SK-N-SH (cell line): ENCODE data around the gene SWAP70. TPM values are rescaled to one million over a fixed set of nuclear protein-coding genes. Genes with fewer than 3 reads are reported as not detected.

Source experiments
- CTCF ChIA-PET: fragments of 300-600, 350-600 bp; formaldehyde crosslinking; extraction: SDS; loops from one replicate; lab custom pipeline; 2021; lab: Yijun Ruan, JAX
- POLR2A ChIA-PET: fragments of 350-600 bp; sonication (Branson Sonifier 250); formaldehyde crosslinking; extraction: SDS; loops from one replicate; lab custom pipeline; 2020; ENCODE audit warnings: antibody characterized with exemption, inconsistent platforms; lab: Yijun Ruan, JAX
- DNase-seq: peaks from one replicate; pipeline ENCODE4 v3.0.0; 2012
- H2AFZ ChIP-seq: fragments of 200-600 bp; sonication (generic); 2 replicates; pipeline ENCODE4 v1.8.1; 2016; ENCODE audit warnings: antibody characterized with exemption, mild to moderate bottlenecking, low read depth
- H3F3A ChIP-seq: fragments of 200-600 bp; sonication (generic); replicated peaks from 2 replicates; pipeline ENCODE3; 2016; ENCODE audit warnings: antibody characterized with exemption, mild to moderate bottlenecking; ENCODE audit not compliant: insufficient read depth
- H3K27ac ChIP-seq, 2 experiments: fragments of 200-500 bp in 1 of 2; fragments of 200-600 bp in 1 of 2; sonication (Bioruptor generic) in 1 of 2; sonication (generic), shearing (Covaris generic) in 1 of 2; 2 replicates each; pipeline versions ENCODE4 v1.5.1 to v1.6.1; 2014 to 2016; ENCODE audit warnings: low read depth in 2 of 2, inconsistent platforms in 1 of 2, low read length in 1 of 2, mild to moderate bottlenecking in 1 of 2, mixed read lengths in 1 of 2
- H3K27me3 ChIP-seq: fragments of 200-600 bp; sonication (generic), shearing (Covaris generic); 2 replicates; pipeline ENCODE4 v1.6.1; 2016; ENCODE audit warnings: mixed run types; ENCODE audit not compliant: insufficient read depth
- H3K36me3 ChIP-seq, 2 experiments: fragments of 200-500 bp in 1 of 2; fragments of 200-600 bp in 1 of 2; sonication (Bioruptor generic) in 1 of 2; sonication (generic) in 1 of 2; replicated peaks in 1 of 2; 2 replicates each; pipeline versions ENCODE3 to v1.5.1; 2014 to 2016; ENCODE audit warnings: low read length in 1 of 2, mild to moderate bottlenecking in 1 of 2; ENCODE audit not compliant: insufficient read depth in 2 of 2, control insufficient read depth in 1 of 2
- H3K4me1 ChIP-seq, 2 experiments: fragments of 200-500 bp in 1 of 2; fragments of 200-600 bp in 1 of 2; sonication (Bioruptor generic) in 1 of 2; sonication (generic), shearing (Covaris generic) in 1 of 2; 2 replicates each; pipeline versions ENCODE4 v1.5.1 to v1.6.1; 2014 to 2016; ENCODE audit warnings: low read depth in 1 of 2, low read length in 1 of 2, mixed run types in 1 of 2; ENCODE audit not compliant: insufficient read depth in 2 of 2, control insufficient read depth in 1 of 2
- H3K4me2 ChIP-seq: fragments of 200-600 bp; sonication (generic), shearing (Covaris generic); 2 replicates; pipeline ENCODE4 v1.6.1; 2017; ENCODE audit warnings: mixed run types
- H3K4me3 ChIP-seq, 2 experiments: fragments of 200-500 bp in 1 of 2; fragments of 200-600 bp in 1 of 2; sonication (Bioruptor generic) in 1 of 2; sonication (generic), shearing (Covaris generic) in 1 of 2; 2 replicates each; pipeline versions ENCODE4 v1.5.1 to v1.8.1; 2014 to 2016; ENCODE audit warnings: low read depth in 2 of 2, inconsistent platforms in 1 of 2, low read length in 1 of 2, mild to moderate bottlenecking in 1 of 2, mixed read lengths in 1 of 2, moderate library complexity in 1 of 2
- H3K79me2 ChIP-seq: fragments of 200-600 bp; sonication (generic); 2 replicates; pipeline ENCODE4 v1.8.1; 2017; ENCODE audit warnings: mild to moderate bottlenecking; ENCODE audit not compliant: insufficient read depth
- H3K9ac ChIP-seq: fragments of 200-600 bp; sonication (generic); 2 replicates; pipeline ENCODE4 v1.6.1; 2017; ENCODE audit warnings: mixed run types
- H3K9me2 ChIP-seq: fragments of 200-600 bp; sonication (generic); 2 replicates; pipeline ENCODE4 v1.6.1; 2017; ENCODE audit warnings: mixed run types
- H3K9me3 ChIP-seq: fragments of 200-600 bp; sonication (generic); 2 replicates; pipeline ENCODE4 v1.6.1; 2017; ENCODE audit warnings: mixed run types, mild to moderate bottlenecking, moderate library complexity
- H4K20me1 ChIP-seq: fragments of 200-600 bp; sonication (generic); 2 replicates; pipeline ENCODE4 v1.6.1; 2017; ENCODE audit warnings: mild to moderate bottlenecking, mixed run types; ENCODE audit not compliant: insufficient read depth
- ELF1 ChIP-seq: IDR thresholded peaks from 2 replicates; pipeline ENCODE4 v1.4.0; 2012
- FOSL2 ChIP-seq: IDR thresholded peaks from 2 replicates; pipeline ENCODE4 v1.4.0; 2012; ENCODE audit warnings: low read depth, mild to moderate bottlenecking, moderate library complexity, borderline replicate concordance
- FOXM1 ChIP-seq: IDR thresholded peaks from 2 replicates; pipeline ENCODE4 v1.4.0; 2012; ENCODE audit warnings: low read depth, mild to moderate bottlenecking
- GABPA ChIP-seq: IDR thresholded peaks from 2 replicates; pipeline ENCODE4 v1.4.0; 2012; ENCODE audit warnings: low read depth, mild to moderate bottlenecking
- GATA2 ChIP-seq: sonication (generic); formaldehyde crosslinking; IDR thresholded peaks from 2 replicates; pipeline ENCODE4 v1.5.0; 2020; ENCODE audit warnings: mild to moderate bottlenecking, missing genetic modification reagents
- MEF2A ChIP-seq: IDR thresholded peaks from 2 replicates; pipeline ENCODE4 v1.4.0; 2012; ENCODE audit warnings: low read depth, borderline replicate concordance
- MXI1 ChIP-seq: IDR thresholded peaks from 2 replicates; pipeline ENCODE4 v1.6.1; 2012; ENCODE audit warnings: mild to moderate bottlenecking, low read depth, low read length, improper control_type of control experiment
- NFIC ChIP-seq: IDR thresholded peaks from 2 replicates; pipeline ENCODE4 v1.4.0; 2012; ENCODE audit warnings: borderline replicate concordance
- NRF1 ChIP-seq: IDR thresholded peaks from 2 replicates; pipeline ENCODE4 v1.6.1; 2012; ENCODE audit warnings: low read depth, mild to moderate bottlenecking, low read length
- POLR2AphosphoS5 ChIP-seq: IDR thresholded peaks from 2 replicates; pipeline ENCODE4 v1.6.1; 2012; ENCODE audit warnings: low read depth, low read length
- RAD21 ChIP-seq: IDR thresholded peaks from 2 replicates; pipeline ENCODE4 v1.6.1; 2012; ENCODE audit warnings: mild to moderate bottlenecking, low read length
- RXRA ChIP-seq: IDR thresholded peaks from 2 replicates; pipeline ENCODE4 v1.4.0; 2012; ENCODE audit warnings: low read depth, mild to moderate bottlenecking, borderline replicate concordance
- WGBS: methylation state at CpG from one replicate; pipeline ENCODE4 v1.1.6; 2017; ENCODE audit warnings: low lambda C conversion rate; 5-methylcytosine and 5-hydroxymethylcytosine counted together
- polyA plus RNA-seq, 3 experiments: library from polyadenylated mRNA; depleted of rRNA; stranded (reverse); fragments of >200 nt; gene quantifications; 2 replicates each; pipeline ENCODE4 v1.2.3, GENCODE V29; 2012
- TF ChIP-seq, protein P1 (sequence below): IDR thresholded peaks from 2 replicates; pipeline ENCODE4; 2012
- TF ChIP-seq, protein P2 (sequence below): IDR thresholded peaks from 2 replicates; pipeline ENCODE4 v1.4.0; 2012; ENCODE audit warnings: low read depth, borderline replicate concordance
- TF ChIP-seq, protein P3 (sequence below): IDR thresholded peaks from 2 replicates; pipeline ENCODE4 v1.4.0; 2012; ENCODE audit warnings: low read depth

SWAP70 gene
- polyA plus RNA-seq, 1 of the 3 experiments (the other 2 are of a cell fraction) = 10.6 TPM

DNA sequence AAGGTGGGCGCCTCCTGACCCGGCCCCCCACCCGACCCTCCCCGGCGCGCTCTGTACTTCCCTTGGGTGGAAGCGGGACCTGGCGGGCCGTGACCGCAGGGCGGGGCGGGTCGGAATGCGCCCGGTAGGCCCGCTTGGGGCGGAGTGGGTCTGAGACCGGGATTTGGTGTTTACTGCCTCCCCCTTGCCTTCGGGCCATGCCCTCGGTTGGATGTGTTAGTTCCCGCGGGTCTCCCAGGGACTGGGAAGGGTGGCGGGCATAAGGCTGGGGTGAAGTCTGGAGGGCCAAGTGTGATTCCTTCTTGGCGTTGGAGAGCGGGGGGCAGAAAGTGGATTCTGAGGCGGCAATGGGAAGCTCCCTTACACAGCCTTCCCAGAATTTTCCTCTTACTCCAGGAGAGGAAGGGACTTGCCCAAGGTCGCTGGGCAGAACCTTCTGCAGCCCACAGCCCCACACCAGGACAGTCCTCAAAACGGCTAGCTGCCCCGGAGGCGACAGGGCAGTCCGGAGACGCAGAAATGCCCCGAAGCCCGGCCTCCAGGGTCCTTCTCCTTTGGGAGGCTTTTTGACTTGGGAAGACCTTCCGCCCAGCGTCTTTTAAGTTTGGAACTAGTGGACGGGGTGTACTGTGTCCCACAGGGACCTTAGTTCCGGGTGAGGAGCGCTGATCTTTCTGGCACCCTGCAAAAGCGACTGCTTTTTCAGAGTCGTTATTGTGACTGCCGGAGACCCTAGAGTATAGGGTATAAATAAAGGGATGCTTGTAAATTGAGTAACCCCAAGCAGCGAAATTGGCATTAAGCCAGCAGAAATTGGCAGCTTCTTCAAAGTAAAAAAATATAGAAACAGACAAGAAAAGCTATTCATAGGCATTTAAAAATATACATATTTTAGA is 647 bp downstream of the SWAP70 start:
- peak overlapping the region; percentile 86 for H2AFZ ChIP-seq

DNA sequence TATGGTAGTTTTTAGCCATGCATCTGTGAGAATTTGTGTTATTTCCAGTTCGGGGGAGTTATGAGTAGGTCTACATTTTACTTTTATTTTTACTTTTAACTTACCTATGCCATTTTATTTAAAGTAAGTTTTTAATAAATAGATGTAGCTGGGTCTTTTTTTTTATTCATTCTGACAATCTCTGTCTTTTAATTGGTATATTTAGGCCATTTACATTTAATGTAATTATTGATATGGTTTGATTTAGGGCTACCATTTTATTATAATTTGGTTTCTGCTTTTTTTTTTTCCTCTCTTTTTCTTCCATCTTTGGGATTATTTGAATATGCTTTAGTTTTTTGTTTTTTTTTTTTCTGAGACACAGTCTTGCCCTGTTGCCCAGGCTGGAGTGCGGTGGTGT is 1.9 kb downstream of the SWAP70 start:
- 92% methylated on average over 2 of the region's 2 CpGs for WGBS
- peaks cover 21% of the 10 kb centered on the region; the same call in 1 of the 2 replicates for H3K9me3 ChIP-seq
- no peak overlapping the region for H3K27ac ChIP-seq
- no peaks in the 10 kb centered on the region for H3K27me3 ChIP-seq
- ChIA-PET POLR2A (no interaction called here), CTCF (no interaction called here)
- H3F3A ChIP-seq = peaks cover 16% of the 10 kb centered on the region
- peak overlapping the region in 1 of 2 experiments; percentile 86; a peak in 1 of 4 replicates for H3K4me3 ChIP-seq
- peaks cover 65% of the 10 kb centered on the region for H3K79me2 ChIP-seq
- peaks cover 0 to 32% of the 10 kb centered on the region in 2 experiments for H3K36me3 ChIP-seq
- no peak for TF ChIP-seq RAD21
- TF ChIP-seq, protein P1, sequence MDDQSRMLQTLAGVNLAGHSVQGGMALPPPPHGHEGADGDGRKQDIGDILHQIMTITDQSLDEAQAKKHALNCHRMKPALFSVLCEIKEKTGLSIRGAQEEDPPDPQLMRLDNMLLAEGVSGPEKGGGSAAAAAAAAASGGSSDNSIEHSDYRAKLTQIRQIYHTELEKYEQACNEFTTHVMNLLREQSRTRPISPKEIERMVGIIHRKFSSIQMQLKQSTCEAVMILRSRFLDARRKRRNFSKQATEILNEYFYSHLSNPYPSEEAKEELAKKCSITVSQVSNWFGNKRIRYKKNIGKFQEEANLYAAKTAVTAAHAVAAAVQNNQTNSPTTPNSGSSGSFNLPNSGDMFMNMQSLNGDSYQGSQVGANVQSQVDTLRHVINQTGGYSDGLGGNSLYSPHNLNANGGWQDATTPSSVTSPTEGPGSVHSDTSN = no peak
- no peak for TF ChIP-seq MEF2A
- TF ChIP-seq GABPA = no peak
- no peak for TF ChIP-seq ELF1
- TF ChIP-seq, protein P2, sequence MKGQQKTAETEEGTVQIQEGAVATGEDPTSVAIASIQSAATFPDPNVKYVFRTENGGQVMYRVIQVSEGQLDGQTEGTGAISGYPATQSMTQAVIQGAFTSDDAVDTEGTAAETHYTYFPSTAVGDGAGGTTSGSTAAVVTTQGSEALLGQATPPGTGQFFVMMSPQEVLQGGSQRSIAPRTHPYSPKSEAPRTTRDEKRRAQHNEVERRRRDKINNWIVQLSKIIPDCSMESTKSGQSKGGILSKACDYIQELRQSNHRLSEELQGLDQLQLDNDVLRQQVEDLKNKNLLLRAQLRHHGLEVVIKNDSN = no peak
- TF ChIP-seq MXI1 = no peak
- no peak for TF ChIP-seq FOXM1
- no peak for TF ChIP-seq GATA2 (CRISPR knock-in tag)
- no peak for TF ChIP-seq FOSL2
- TF ChIP-seq NRF1 = no peak
- TF ChIP-seq, all 33 proteins: peak for 0
- Histone ChIP-seq H4K20me1 (no peaks in the 10 kb centered on the region), H3K9ac (no peak overlapping the region), H2AFZ (no peak overlapping the region), H3K4me2 (no peak overlapping the region), H3K9me2 (no peaks in the 10 kb centered on the region), H3K4me1 (peaks cover 0 to 4% of the 10 kb centered on the region in 2 experiments; a peak in 1 of 4 replicates)
- DNase-seq = no peak

More for the DNA sequence above, 647 bp downstream of the SWAP70 start:
- H3K4me2 ChIP-seq = peak overlapping the region; percentile 80
- ChIA-PET POLR2A (interaction anchor here (0.8 to 1.0 kb wide), 2 partner anchors 9 to 91 kb away, joined by 3 read pairs; partner anchors contain the start of gene WEE1), CTCF (interaction anchor here (0.7 kb wide), 2 partner anchors 34 to 83 kb away, joined by 3 read pairs; no protein-coding TSS in a partner anchor)
- H3K79me2 ChIP-seq = peaks cover 52% of the 10 kb centered on the region
- no peaks in the 10 kb centered on the region for H4K20me1 ChIP-seq
- H3K27me3 ChIP-seq = no peaks in the 10 kb centered on the region
- TF ChIP-seq MEF2A = no peak
- 0 out of 2 replicates have a peak, but pooled peaks have one; percentile 9 for TF ChIP-seq POLR2AphosphoS5
- TF ChIP-seq NRF1 = no peak
- TF ChIP-seq RXRA = no peak
- peak; percentile 53; the same call in 1 of the 2 replicates for TF ChIP-seq NFIC
- TF ChIP-seq, protein P3, sequence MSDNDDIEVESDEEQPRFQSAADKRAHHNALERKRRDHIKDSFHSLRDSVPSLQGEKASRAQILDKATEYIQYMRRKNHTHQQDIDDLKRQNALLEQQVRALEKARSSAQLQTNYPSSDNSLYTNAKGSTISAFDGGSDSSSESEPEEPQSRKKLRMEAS = no peak
- 9% methylated on average over 33 of the region's 43 CpGs for WGBS
- peaks cover 16% of the 10 kb centered on the region for H3F3A ChIP-seq
- H3K4me1 ChIP-seq = peaks cover 0 to 4% of the 10 kb centered on the region in 2 experiments; a peak in 1 of 4 replicates
- peak overlapping the region; percentile 87 for H3K9ac ChIP-seq
- no peak for DNase-seq
- no peaks in the 10 kb centered on the region for H3K9me2 ChIP-seq
- peak overlapping the region; percentile 73 to 86 for H3K4me3 ChIP-seq
- peaks cover 21% of the 10 kb centered on the region; the same call in 1 of the 2 replicates for H3K9me3 ChIP-seq
- peak overlapping the region; percentile 31 to 77; a peak in 3 of 4 replicates for H3K27ac ChIP-seq
- H3K36me3 ChIP-seq = peaks cover 0 to 32% of the 10 kb centered on the region in 2 experiments
